ENCODE data around the gene GTF2F2.
"Not testable (repeated sequence)": the region's sequence is repeated elsewhere in the genome, so short reads cannot be mapped to it uniquely, and the experiment has no call there.

Gene GTF2F2

DNA sequence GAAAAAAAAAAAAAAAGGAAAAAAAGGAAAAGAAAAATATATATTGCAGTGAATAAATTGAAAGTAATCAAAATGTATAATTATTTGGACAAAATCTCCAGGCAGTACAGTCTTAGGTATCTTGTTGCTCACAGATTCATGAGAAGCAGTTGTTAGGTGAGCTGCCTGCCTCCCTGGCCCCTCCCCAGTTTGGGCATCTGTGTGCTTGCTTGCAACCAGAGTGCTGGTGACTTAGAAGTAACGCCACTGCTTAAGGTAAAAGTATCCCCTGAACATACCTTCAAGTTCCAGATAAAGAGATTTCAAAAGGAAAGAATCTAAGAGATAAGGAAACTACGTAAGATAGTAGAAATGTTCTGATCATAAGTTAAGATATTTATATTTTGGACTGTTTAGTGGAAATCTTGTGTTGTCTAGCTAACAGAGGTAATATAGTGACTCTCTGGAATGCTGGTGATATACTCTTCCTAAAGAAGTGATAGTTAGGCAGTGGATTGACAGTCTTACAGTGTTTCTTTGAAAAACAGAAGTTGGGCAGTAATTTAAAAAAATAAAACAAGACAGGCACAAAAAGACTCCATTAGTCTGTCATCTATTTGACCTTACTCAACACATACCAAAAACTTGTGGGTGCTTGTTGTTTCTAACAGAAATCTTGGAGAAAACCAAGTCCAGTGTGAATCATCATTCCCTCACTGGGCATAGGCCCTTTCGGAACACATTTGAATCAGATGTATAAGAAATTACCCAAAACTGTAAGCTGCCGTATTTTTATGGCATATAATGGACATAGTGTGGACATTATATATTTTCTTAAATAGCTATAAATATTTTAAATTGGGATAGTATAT lies 118.9 kb downstream of the GTF2F2 start:
- POLR2A ChIA-PET: no interaction called here
- CTCF ChIA-PET: interaction anchor here (0.7 kb wide), 1 partner anchor 1250 kb away, joined by 7 read pairs; no protein-coding TSS in a partner anchor
- TF ChIP-seq SUZ12 (IDR thresholded peaks at IDR 0.05) (no peak), FOXK2 (IDR thresholded peaks at IDR 0.05) (no peak), FOXA1 (IDR thresholded peaks at IDR 0.05) (no peak), NFRKB (IDR thresholded peaks at IDR 0.05) (no peak), LEF1 (IDR thresholded peaks at IDR 0.05; ENCODE audit: borderline replicate concordance) (no peak), ELF4 (IDR thresholded peaks at IDR 0.05) (no peak), BHLHE40 (IDR thresholded peaks at IDR 0.05; ENCODE audit: borderline replicate concordance) (no peak), HDGF (IDR thresholded peaks at IDR 0.05; ENCODE audit: borderline replicate concordance) (no peak), CTBP1 (IDR thresholded peaks at IDR 0.05; ENCODE audit: borderline replicate concordance) (no peak), TARDBP (IDR thresholded peaks at IDR 0.05) (no peak), L3MBTL2 (conservative IDR thresholded peaks at IDR 0.05) (no peak), SP1 (IDR thresholded peaks at IDR 0.05) (no peak), ARNT (IDR thresholded peaks at IDR 0.05) (no peak), FOXM1 (IDR thresholded peaks at IDR 0.05; ENCODE audit: borderline replicate concordance) (no peak), ZNF384 (IDR thresholded peaks at IDR 0.05) (no peak)
- TF ChIP-seq, protein P1, sequence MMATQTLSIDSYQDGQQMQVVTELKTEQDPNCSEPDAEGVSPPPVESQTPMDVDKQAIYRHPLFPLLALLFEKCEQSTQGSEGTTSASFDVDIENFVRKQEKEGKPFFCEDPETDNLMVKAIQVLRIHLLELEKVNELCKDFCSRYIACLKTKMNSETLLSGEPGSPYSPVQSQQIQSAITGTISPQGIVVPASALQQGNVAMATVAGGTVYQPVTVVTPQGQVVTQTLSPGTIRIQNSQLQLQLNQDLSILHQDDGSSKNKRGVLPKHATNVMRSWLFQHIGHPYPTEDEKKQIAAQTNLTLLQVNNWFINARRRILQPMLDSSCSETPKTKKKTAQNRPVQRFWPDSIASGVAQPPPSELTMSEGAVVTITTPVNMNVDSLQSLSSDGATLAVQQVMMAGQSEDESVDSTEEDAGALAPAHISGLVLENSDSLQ (IDR thresholded peaks at IDR 0.05): no peak
- DNase-seq (ENCODE audit: extremely low spot score): no peak

DNA sequence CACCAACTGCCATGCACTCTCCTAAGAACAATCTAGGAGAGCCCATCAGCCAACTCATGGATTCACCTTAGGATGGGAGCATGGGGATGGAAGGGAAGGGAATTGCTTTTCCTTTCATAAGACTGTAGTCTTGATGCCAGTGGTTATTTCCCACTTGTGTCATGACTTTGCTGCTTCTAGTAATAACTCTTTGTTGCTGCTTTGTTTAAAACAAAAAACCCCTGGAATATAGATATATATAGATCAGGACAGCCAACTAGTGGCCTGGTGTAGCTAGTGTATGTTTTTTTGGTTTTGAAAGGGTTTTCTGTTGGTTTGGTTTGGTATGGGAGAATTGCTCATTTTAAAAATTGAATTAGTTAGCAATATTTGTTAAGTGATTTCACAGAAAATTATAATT lies 119.8 kb downstream of the GTF2F2 start:
- POLR2A ChIA-PET: no interaction called here
- no peak for DNase-seq (ENCODE audit: extremely low spot score)
- TF ChIP-seq LEF1 (IDR thresholded peaks at IDR 0.05; ENCODE audit: borderline replicate concordance) (no peak), FOXM1 (IDR thresholded peaks at IDR 0.05; ENCODE audit: borderline replicate concordance) (no peak), ZNF384 (IDR thresholded peaks at IDR 0.05) (no peak), SP1 (IDR thresholded peaks at IDR 0.05) (no peak), ARNT (IDR thresholded peaks at IDR 0.05) (no peak), FOXK2 (IDR thresholded peaks at IDR 0.05) (no peak), HDGF (IDR thresholded peaks at IDR 0.05; ENCODE audit: borderline replicate concordance) (no peak), BHLHE40 (IDR thresholded peaks at IDR 0.05; ENCODE audit: borderline replicate concordance) (no peak), TARDBP (IDR thresholded peaks at IDR 0.05) (no peak), NFRKB (IDR thresholded peaks at IDR 0.05) (no peak), CTBP1 (IDR thresholded peaks at IDR 0.05; ENCODE audit: borderline replicate concordance) (no peak), FOXA1 (IDR thresholded peaks at IDR 0.05) (no peak), ELF4 (IDR thresholded peaks at IDR 0.05) (no peak), L3MBTL2 (conservative IDR thresholded peaks at IDR 0.05) (no peak), SUZ12 (IDR thresholded peaks at IDR 0.05) (no peak)
- TF ChIP-seq, protein P1 (IDR thresholded peaks at IDR 0.05): no peak
- CTCF ChIA-PET: interaction anchor here (0.7 kb wide), 1 partner anchor 1251 kb away, joined by 7 read pairs; no protein-coding TSS in a partner anchor

DNA sequence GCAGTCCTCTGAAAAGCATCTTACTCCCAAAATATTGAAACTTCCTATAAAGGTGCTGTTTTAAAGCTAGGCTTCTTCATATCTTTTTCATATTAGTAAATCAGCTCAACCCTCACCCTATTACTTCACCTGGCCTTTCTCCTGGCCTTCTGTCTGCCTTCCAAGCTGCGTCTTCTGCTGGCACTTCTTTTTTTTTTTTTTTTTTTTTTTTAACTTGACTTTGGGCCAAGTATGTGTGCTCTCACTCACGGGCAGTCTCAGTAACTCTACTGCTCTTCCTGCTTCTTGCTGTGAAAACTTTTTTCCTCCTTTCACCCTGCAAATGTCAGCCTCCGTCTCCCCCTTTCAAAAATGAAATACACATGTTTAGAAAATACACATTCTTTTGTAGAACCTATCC lies 121.8 kb downstream of the GTF2F2 start:
- TF ChIP-seq ZNF384 (IDR thresholded peaks at IDR 0.05) (peak; percentile 82), HDGF (IDR thresholded peaks at IDR 0.05; ENCODE audit: borderline replicate concordance) (no peak)
- DNase-seq (ENCODE audit: extremely low spot score): no peak
- POLR2A ChIA-PET: no interaction called here
- CTCF ChIA-PET: interaction anchor here (0.8 kb wide), 1 partner anchor 25 kb away, joined by 3 read pairs; no protein-coding TSS in a partner anchor

DNA sequence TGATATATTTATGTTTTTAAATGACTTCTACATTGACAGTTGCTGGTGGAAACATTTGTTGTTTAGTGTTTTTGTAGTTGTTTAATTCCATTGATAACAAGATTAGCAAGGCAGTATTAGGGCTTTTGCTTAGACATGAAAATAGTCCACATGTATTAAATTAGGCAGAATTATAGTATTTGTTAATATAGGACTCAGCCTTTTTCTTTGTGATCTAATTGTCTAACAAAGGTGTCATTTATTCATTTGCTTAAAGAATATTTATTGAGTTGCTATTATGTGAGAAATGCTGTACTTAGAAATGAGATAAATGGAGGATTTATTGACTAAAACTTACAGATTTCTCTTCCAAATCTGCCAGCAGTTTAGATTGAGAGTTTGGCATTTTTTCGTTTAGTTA lies 122.2 kb downstream of the GTF2F2 start:
- no peak for DNase-seq (ENCODE audit: extremely low spot score)
- ChIA-PET POLR2A (no interaction called here), CTCF (interaction anchor here (0.8 kb wide), 1 partner anchor 25 kb away, joined by 3 read pairs; no protein-coding TSS in a partner anchor)
- TF ChIP-seq FOXK2 (IDR thresholded peaks at IDR 0.05): no peak
- TF ChIP-seq LEF1 (IDR thresholded peaks at IDR 0.05; ENCODE audit: borderline replicate concordance): no peak
- no peak for TF ChIP-seq TARDBP (IDR thresholded peaks at IDR 0.05)
- TF ChIP-seq ELF4 (IDR thresholded peaks at IDR 0.05): no peak
- TF ChIP-seq HDGF (IDR thresholded peaks at IDR 0.05; ENCODE audit: borderline replicate concordance): no peak
- TF ChIP-seq CTBP1 (IDR thresholded peaks at IDR 0.05; ENCODE audit: borderline replicate concordance): no peak
- TF ChIP-seq ARNT (IDR thresholded peaks at IDR 0.05): no peak
- TF ChIP-seq FOXA1 (IDR thresholded peaks at IDR 0.05): no peak
- TF ChIP-seq FOXM1 (IDR thresholded peaks at IDR 0.05; ENCODE audit: borderline replicate concordance): no peak
- TF ChIP-seq, protein P1 (IDR thresholded peaks at IDR 0.05): no peak

DNA sequence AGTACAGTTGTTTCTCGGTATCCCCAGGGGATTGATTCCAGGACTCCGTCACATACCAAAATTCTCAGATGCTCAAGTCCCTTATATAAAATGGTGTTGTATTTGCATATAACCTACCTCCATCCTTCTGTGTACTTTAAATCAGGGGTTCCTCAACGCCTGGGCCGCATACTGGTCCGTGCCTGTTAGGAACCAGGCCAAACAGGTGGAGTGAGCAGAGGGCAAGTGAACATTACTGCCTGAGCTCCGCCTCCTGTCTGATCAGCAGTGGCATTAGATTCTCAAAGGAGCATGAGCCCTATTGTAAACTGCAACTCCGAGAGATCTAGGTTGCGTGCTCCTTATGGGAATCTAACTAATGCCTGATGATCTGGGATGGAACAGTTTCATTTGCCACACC lies 122.8 kb downstream of the GTF2F2 start:
- CTCF ChIA-PET: no interaction called here
- no peak for TF ChIP-seq LEF1 (IDR thresholded peaks at IDR 0.05; ENCODE audit: borderline replicate concordance)
- TF ChIP-seq ARNT (IDR thresholded peaks at IDR 0.05): no peak
- TF ChIP-seq, protein P1 (IDR thresholded peaks at IDR 0.05): no peak
- no peak for TF ChIP-seq FOXK2 (IDR thresholded peaks at IDR 0.05)
- TF ChIP-seq HDGF (IDR thresholded peaks at IDR 0.05; ENCODE audit: borderline replicate concordance): no peak
- TF ChIP-seq SUZ12 (IDR thresholded peaks at IDR 0.05): no peak
- no peak for TF ChIP-seq ELF4 (IDR thresholded peaks at IDR 0.05)
- TF ChIP-seq TARDBP (IDR thresholded peaks at IDR 0.05): no peak
- TF ChIP-seq CTBP1 (IDR thresholded peaks at IDR 0.05; ENCODE audit: borderline replicate concordance): no peak
- TF ChIP-seq SP1 (IDR thresholded peaks at IDR 0.05): no peak
- TF ChIP-seq ZNF384 (IDR thresholded peaks at IDR 0.05): no peak
- POLR2A ChIA-PET: no interaction called here
- no peak for DNase-seq (ENCODE audit: extremely low spot score)

DNA sequence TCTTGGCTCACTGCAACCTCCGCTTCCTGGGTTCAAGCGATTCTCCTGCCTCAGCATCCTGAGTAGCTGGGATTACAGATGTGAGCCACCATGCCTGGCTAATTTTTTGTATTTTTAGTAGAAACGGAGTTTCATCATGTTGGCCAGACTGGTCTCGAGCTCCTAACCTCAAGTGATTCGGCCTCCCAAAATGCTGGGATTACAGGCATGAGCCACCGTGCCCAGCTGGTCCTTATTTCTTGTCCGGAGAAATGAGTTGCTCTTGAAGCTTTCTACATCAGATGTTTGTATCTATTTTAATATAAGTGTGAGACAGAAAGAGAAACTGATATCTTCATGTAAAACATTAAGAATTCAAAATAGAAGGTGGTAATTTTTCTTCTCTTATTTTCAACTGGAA lies 124.4 kb downstream of the GTF2F2 start:
- CTCF ChIA-PET; POLR2A ChIA-PET; DNase-seq (ENCODE audit: extremely low spot score): not testable (repeated sequence)

All from HEK293T (cell line).